Muscle of arm (tissue), 12 donors: ENCODE measurements around the gene CAMKK1. TPM values are rescaled to one million over a fixed set of nuclear protein-coding genes. Genes with fewer than 3 reads are reported as not detected.
"Not testable (repeated sequence)": the region's sequence is repeated elsewhere in the genome, so short reads cannot be mapped to it uniquely, and the experiment has no call there.

Experiments
- DNase-seq: peaks from one replicate; pipeline ENCODE4 v3.0.0-alpha.2; 2013
- polyA plus RNA-seq, 12 donors: library from polyadenylated mRNA; unstranded; fragments of 120-200 nt; gene quantifications; one replicate each; pipeline ENCODE4 v1.2.1, GENCODE V29; 2013; ENCODE audit not compliant: insufficient read length in 12 of 12

Gene CAMKK1
- polyA plus RNA-seq, 12 donors: 5.6 to 8.7 (median 7.4) TPM; not detected in 1

DNA sequence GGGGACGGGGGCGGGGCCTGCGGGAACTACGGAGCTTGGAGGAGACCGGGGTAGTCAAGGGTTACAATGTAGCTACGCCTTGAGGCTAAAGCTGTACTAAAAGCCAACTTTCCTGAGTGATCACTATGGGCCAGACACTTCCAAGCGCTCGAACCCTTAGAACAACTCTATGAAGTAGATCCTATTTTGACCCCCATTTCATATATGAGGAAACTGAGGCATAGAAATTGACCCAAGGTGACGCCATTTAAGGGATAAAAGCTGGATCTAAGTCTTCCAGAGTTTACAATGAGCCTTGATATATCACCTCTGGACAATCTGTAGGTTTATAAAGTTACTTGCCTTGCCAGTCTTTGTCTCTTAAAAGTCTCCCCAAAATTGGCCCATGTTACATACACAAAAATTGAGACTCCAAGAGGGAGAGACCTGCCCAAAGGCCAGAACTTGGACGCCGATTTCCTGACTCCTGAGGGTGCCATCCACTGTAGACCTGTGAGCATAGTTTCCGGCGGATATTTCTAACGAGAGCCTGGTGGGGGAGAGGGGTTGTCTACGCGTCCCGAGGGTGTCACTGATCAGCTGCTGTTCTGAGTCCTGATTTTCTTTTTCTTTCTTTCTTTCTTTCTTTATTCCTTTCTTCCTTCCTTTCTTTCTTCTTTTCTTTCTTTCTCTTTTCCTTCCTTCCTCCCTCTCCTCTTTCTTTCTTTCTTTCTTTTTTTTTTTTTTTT, 46.3 kb downstream of the CAMKK1 start:
- no peak for DNase-seq

DNA sequence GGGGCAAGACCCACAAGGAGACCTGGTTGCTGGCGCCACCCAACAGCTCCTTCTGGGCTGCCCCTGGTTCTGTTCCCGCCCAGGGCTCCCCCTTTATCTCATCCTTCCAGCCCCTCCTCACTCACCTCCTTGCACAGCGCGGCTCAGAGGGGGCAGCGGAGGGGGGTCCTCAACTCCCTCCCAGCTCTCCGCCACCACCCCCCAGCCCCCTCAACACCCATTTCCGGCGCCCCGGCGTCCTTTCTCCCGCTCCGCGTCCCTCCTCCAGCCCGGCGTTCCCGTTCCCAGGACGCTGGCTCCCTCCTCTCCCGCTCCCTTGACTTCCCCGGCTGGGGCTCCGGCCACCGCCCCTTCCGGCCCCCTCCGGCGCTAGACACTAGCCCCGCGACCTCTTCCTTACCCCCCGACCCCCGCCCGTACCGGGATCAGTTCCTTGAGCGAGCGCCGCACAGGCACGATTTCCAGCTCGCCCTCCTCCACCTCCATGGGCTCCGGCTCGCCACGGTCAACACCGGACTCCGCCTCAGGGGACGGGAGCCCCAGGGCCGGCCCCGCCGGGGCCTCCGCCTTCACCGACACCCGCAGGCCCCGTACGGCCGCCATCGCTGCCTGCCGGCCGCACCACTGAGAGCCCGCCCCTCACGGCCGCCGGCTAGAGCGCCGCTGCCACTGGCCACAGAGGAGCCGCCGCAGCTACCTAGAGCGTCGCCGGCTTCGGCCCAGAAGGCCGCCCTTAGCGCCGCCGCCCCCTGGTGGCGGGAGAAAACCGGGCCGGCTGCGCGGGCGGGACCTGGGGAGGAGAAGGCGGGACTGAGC, 47.0 kb downstream of the CAMKK1 start, which contains the start of gene NCBP3:
NCBP3 (minus strand) TSS at position 626 of the 816 bp plus-strand sequence; CDS start at position 603, 23 bp downstream.
- peak; percentile 94 for DNase-seq

- DNase-seq: no peak
Observed at GRCh38 chr17:3845291-3845620, 47.6 kb downstream of the CAMKK1 start.

GRCh38 chr17:3844556-3844955, 48.3 kb downstream of the CAMKK1 start:
- DNase-seq: not testable (repeated sequence)

GRCh38 chr17:3843935-3844516, 48.8 kb downstream of the CAMKK1 start:
- no peak for DNase-seq

DNA sequence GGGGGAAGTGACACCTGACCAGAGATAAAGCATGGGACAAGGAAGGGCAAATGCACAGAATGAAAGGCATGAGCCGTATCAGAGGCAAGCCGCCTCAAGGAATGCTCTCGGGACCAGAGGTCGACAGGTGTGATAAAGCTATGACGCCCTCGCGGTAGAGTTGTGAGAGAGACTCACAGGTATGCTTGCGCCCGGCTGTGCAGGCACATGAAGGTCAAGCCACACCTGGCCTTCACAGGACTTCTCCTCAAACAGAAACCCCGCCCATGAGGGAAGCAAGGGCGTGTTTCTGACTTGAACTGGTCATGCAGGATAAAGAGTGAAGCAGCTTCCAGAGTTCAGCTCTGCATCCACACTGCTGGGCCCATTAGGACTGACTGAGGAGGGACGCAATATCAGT, 54.6 kb downstream of the CAMKK1 start:
- no peak for DNase-seq

DNA sequence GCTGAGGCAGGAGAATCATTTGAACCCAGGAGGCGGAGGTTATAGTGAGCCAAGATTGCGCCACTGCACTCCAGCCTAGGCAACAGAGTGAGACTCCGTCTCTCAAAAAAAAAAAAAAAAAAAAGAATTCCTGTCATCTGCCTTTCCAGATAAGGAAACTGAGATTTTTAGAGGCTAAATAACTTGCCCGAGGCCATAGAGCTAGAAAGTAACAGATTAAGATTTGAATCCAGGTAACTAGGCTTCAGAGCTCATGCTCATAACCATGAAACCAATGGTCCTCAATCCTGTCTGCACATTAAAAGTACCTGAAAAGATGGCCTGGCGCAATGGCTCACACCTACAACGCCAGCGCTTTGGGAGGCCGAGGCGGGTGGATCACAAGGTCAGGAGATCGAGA, 56.3 kb downstream of the CAMKK1 start:
- DNase-seq: no peak

DNA sequence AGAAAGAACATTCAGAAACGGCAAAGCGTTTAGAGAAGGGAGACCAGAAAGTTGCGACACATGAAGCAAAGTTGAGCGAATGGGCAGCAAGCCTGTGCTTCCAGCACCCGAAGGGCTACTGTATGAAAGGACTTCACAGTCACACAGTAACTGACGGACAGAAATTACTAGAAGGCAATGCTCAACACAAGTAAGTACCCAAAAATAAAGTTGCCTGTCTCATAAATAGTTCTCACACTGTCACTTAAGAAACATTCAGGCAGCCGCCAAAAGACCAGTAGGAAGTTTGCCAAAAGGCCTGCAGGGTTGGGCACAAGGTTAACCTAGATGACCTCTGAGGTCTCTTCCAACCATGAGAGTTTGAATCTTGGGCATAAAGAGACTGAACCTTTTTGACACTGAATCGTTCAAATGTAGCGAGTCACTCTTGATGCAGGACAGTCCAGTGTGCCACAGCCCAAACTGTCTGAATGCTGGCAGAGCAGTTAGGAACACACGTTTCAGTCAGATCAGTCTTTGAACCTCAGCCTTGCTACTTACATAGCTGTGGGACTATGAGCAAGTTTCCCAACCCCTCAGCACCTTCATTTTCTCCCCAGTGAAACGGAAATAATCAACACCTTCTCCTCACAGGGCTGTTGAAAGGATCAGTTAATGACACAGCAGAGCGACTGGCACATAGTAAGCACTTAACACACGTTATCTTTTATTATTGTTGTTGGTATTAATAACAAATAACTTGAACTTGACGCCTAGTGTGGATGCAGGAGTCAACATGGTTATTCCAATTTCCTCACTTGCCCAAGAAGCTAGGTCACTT, 57.2 kb downstream of the CAMKK1 start:
- DNase-seq: no peak

DNA sequence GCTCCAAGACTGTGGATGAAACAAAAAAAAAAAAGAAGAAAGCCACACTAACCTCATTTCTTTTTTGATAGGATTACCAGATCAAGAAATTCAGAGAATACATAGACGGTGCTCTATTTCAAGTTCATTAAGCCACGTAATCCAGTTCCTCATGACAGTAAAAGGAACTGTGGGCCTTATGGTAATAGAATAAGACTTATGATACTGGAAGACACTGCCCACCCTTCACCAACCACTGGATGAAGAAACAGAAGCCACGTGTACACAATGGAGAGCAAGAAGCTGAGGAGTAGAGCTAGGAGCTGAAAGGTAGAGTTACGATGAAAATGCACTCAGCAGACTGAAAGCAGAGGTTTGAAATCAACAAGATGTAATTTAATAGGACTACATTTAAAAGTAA, 58.0 kb downstream of the CAMKK1 start:
- no peak for DNase-seq

- no peak for DNase-seq
Observed at GRCh38 chr17:3828852-3829232, 64.0 kb downstream of the CAMKK1 start.

DNA sequence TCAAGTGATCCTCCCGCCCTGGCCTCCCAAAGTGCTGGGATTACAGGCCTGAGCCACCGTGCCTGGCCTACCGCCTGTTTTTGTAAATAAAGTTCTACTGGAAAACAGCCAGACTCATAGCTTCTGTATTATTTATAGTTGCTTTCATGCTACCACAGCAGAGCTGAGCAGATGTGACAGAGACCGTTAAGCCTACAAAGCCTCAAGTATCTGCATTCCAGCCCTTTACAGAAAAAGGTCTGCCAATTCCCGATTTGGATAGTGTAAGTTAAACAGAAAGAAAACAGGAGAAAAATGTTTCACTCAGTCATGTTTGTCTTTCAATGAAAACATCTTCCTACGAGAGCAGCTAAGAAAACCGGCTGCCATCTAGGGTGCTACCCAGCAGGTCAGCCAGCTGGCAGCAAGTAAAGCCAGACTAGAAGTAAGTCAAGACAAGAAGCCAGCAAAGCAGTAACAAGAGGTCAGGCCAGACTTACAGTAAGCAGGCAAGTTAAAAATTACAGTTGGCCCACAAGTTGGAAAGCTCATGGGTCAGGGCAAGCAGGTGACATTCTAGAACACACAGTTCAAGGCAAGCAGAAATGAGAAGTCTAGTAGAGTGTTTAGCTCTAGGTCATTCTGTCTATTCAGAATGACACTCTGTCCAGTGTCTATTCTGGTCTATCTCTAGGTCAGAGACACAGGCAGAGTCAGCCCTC, 64.6 kb downstream of the CAMKK1 start:
- DNase-seq: no peak

DNA sequence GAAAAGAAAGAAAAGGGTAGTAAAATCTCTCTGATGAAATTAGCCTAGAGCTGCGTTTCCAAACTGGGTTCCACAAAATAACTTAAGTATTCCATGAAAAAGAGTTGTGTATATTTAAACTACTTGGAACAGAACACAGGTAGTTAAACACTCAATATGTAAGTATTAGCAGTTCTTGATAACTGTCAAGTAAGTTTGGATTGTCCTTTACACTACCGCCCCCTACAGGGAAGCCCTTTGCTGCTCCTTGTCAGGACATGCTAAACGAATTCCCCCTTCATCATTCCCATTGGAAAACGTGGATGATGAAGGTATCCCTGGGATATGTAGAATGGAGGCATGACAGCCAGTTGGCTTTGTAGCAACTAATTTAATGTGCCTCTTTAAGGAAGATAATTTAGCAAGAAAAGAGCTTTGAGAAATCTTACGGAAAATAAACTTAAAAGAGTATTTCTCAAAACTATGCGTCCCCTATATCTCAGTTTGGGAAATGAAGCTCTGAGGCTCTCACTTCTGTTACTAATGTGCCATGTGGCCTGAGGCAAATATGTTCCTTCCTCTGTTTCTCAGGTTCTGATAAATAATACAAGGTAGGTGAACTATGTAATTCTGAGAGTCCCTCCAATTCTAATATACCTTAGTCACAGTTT, 65.6 kb downstream of the CAMKK1 start:
- DNase-seq: peak; percentile 43

DNA sequence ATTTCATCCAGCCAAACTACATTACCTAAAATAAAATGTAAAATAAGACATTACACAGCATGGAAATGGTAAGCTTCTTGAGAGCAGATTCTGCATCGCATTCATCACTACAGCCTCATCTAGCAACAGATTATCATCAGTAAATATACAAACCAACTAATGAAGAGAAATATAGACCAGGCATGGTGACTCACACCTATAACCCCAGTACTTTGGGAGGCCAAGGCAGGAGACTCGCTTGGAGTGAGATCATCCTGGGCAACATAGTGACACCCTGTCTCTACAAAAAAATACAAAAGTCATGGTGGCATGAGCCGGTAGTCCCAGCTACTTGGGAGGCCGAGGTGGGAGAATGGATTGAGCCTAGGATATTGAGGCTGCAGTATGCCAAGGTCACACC, 66.7 kb downstream of the CAMKK1 start:
- no peak for DNase-seq

- no peak for DNase-seq
Observed at GRCh38 chr17:3821101-3821500, 71.8 kb downstream of the CAMKK1 start.

DNA sequence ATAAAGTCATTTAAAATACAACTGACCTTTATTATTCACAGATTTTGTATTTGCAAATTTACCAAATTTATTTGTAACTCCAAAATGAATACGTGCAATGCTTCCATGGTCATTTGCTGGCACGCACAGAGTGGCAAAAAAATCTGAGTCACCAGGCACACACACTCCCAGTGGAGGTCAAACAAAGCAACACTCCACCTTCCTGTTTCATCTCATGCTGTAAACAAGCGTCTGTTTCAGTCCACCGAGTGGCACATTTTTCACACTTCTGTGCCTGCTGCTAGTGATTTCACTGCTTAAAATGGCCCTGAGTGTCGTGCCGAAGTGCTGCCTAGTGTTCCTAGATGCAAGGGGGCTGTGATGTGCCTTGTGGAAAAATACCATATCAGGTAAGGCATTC, 74.1 kb downstream of the CAMKK1 start:
- DNase-seq: no peak

DNA sequence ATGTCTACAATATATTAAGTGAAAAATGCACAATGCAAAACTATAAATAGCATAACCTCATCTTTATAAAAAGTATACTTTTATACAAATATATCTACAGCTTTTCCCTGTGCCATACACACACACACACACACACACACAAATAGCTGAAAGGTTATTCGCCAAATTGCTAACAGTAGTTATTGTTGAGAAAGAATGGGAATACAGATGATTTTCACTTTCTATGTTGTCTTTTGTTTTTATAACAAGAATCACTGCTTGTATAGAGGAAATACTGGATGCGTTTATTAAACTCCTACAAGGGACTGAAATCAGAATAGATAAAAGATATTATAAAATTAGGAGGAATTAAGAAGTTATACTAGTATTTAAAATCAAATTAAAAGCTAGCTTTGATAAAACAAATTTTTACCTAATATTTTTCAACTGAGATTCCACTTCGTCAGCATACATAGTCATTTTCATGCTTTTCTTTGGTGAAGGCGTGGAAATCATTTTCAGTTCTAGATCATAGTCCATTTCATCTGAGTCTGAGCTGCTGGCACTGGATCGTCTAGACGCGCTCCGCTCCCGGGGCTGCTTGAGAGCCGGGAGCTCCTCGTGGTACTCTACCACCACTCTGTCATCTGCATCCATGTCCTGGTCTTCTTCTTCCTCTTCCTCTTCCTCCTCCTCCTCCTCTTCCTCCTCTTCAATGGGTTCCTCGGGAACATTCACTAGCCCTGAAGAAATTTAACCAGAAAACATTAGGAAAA, 74.8 kb downstream of the CAMKK1 start:
- no peak for DNase-seq

GRCh38 chr17:3815925-3816324, 76.9 kb downstream of the CAMKK1 start:
- no peak for DNase-seq

- no peak for DNase-seq
Observed at GRCh38 chr17:3815122-3815521, 77.7 kb downstream of the CAMKK1 start.

- no peak for DNase-seq
Observed at GRCh38 chr17:3814361-3814760, 78.5 kb downstream of the CAMKK1 start.

- DNase-seq: no peak
Observed at GRCh38 chr17:3813171-3813570, 79.7 kb downstream of the CAMKK1 start.
